Cardiac ventricle fibroblast (primary cell): ENCODE measurements around the gene HNMT. TPM values are rescaled to one million over a fixed set of nuclear protein-coding genes. Genes with fewer than 3 reads are reported as not detected.

Source experiments
- total RNA-seq: library from RNA; depleted of rRNA; stranded (reverse); fragments of >200 nt; gene quantifications from 2 replicates; pipeline ENCODE4 v1.2.3, GENCODE V29; 2015

The HNMT gene
- 50.9 and 58.9 TPM in 2 replicates for total RNA-seq

GRCh38 chr2:137964066-137964858 is at the start of gene HNMT:
HNMT (plus strand) TSS chr2:137964473; CDS start chr2:137964492, 19 bp downstream.

